Measurements from ENCODE around the gene ZBTB7C.

DNA sequence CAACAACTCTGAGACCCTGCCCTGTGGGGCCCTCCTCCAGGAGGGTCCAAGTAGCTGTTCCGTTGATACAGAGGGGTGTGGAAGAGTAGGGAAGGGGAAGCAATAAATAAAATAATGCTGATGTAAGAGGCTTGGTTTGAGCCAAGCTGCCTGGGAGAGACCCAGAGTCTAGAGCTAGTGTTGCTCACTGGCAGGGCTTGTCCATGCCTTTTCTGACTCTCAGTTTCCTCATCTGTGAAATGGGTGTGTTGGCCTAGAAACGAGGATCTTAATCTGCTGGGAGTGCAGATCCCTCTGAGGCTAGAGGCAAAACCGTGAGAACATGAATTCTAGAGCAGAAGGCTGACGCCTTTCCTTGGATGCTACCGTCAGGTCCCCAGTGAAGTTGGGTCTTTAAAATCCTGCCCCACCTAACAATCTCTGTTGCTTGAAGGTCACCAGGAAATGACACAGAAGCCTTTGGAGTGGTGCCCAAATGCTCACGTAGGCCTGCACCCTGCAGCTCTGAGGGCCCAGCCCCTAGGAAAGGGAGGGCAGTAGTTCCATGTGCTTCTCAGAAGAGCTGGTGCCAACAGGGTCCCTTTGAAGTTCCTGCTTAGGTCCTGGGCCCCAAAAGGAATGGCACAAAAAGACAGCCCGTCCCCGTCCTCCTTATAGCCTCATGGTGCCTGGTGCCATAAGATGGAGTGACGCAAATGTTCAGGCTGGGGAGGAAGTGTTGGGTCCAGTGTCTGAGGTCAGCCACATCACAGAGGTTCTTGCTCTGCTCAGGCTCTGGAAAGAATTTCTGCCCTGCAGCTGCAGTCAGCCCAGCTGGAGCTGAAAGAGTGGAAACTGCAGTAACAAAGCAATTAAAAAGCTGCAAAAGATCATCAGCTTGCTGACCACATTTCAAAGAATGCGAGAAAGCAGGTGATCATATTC is 405.5 kb downstream of the ZBTB7C start:
- TF ChIP-seq, protein P1, sequence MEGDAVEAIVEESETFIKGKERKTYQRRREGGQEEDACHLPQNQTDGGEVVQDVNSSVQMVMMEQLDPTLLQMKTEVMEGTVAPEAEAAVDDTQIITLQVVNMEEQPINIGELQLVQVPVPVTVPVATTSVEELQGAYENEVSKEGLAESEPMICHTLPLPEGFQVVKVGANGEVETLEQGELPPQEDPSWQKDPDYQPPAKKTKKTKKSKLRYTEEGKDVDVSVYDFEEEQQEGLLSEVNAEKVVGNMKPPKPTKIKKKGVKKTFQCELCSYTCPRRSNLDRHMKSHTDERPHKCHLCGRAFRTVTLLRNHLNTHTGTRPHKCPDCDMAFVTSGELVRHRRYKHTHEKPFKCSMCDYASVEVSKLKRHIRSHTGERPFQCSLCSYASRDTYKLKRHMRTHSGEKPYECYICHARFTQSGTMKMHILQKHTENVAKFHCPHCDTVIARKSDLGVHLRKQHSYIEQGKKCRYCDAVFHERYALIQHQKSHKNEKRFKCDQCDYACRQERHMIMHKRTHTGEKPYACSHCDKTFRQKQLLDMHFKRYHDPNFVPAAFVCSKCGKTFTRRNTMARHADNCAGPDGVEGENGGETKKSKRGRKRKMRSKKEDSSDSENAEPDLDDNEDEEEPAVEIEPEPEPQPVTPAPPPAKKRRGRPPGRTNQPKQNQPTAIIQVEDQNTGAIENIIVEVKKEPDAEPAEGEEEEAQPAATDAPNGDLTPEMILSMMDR (IDR thresholded peaks at IDR 0.05 in 2 of 3, conservative IDR thresholded peaks at IDR 0.05 in 1 of 3; ENCODE audit: insufficient read depth in 2 of 3, low read depth in 1 of 3, low read length in 3 of 3), result no peak
- TF ChIP-seq POLR2AphosphoS5 (IDR thresholded peaks at IDR 0.05; ENCODE audit: control insufficient read depth, insufficient read depth, low read depth, low read length) (no peak), ZNF3 (CRISPR knock-in tag; IDR thresholded peaks at IDR 0.05) (no peak), EZH2 (IDR thresholded peaks at IDR 0.05; ENCODE audit: borderline replicate concordance, low read depth, low read length) (no peak), ZNF232 (CRISPR knock-in tag; IDR thresholded peaks at IDR 0.05) (no peak), RFX5 (IDR thresholded peaks at IDR 0.05; ENCODE audit: low read depth, low read length) (no peak), ZNF778 (CRISPR knock-in tag; IDR thresholded peaks at IDR 0.05) (no peak), ZNF274 (IDR thresholded peaks at IDR 0.05; ENCODE audit: borderline replicate concordance, low read depth, low read length) (no peak)

Data from K562 (cell line).